AG09309 (cell line): Measurements from ENCODE around the gene MZF1.

ENCODE experiments used
- DNase-seq: peaks from one replicate; pipeline ENCODE4 v3.0.0-alpha.2; 2010; ENCODE audit warnings: low read depth
- H3K4me3 ChIP-seq: 2 replicates; pipeline ENCODE4 v1.5.1; 2011; ENCODE audit warnings: mild to moderate bottlenecking, low read depth, low read length, moderate library complexity; ENCODE audit not compliant: control insufficient read depth
- CTCF ChIP-seq: IDR thresholded peaks from 2 replicates; pipeline ENCODE4 v1.5.1; 2011; ENCODE audit warnings: mild to moderate bottlenecking, low read depth, low read length, inconsistent platforms; ENCODE audit not compliant: insufficient read depth, control insufficient read depth; ENCODE audit errors: missing control alignments

Gene MZF1

GRCh38 chr19:58557221-58558065 is 15.7 kb downstream of the MZF1 start:
- H3K4me3 ChIP-seq: peak overlapping the region; percentile 93
- TF ChIP-seq CTCF: no peak

GRCh38 chr19:58556622-58557220 is 16.4 kb downstream of the MZF1 start:
- H3K4me3 ChIP-seq: peak overlapping the region; percentile 93
- no peak for DNase-seq
- TF ChIP-seq CTCF: no peak

More at GRCh38 chr19:58557221-58558065, 15.7 kb downstream of the MZF1 start:
- no peak for DNase-seq

GRCh38 chr19:58555920-58556621 is 17.1 kb downstream of the MZF1 start:
- no peak for TF ChIP-seq CTCF
- no peak overlapping the region; the same call in 1 of the 2 replicates for H3K4me3 ChIP-seq
- DNase-seq: no peak

- DNase-seq: no peak
- no peak for TF ChIP-seq CTCF
- H3K4me3 ChIP-seq: peak overlapping the region; percentile 81
Observed at GRCh38 chr19:58555369-58555885, 17.7 kb downstream of the MZF1 start.

GRCh38 chr19:58554494-58555368 is 18.4 kb downstream of the MZF1 start, which contains the start of gene CHMP2A:
TSS of gene CHMP2A (minus strand) at chr19:58555105. CDS start at chr19:58554212, 893 bp downstream.
- DNase-seq: peak; percentile 79
- no peak for TF ChIP-seq CTCF
- H3K4me3 ChIP-seq: peak within 1 kb of the TSS; percentile 81

GRCh38 chr19:58553799-58554493 is 19.2 kb downstream of the MZF1 start:
- TF ChIP-seq CTCF: no peak
- peak overlapping the region; percentile 81 for H3K4me3 ChIP-seq
- no peak for DNase-seq
